Left lung (tissue), 10 donors: Measurements from ENCODE around the gene NTRK2. TPM values are rescaled to one million over a fixed set of nuclear protein-coding genes. Genes with fewer than 3 reads are reported as not detected.
"Not testable (repeated sequence)": the region's sequence is repeated elsewhere in the genome, so short reads cannot be mapped to it uniquely, and the experiment has no call there.

Experiments used
- ATAC-seq: fragments of 200-7000 bp; cut with Tn5 transposase; one replicate; pipeline ENCODE4 v1.9.1; 2020; ENCODE audit warnings: moderate library complexity
- DNase-seq, 4 donors: peaks; one replicate each; pipeline ENCODE4 v3.0.0-alpha.2; 2013 to 2020
- H3K27ac ChIP-seq, 2 donors: fragments of 200-600 bp; sonication (generic) in 1 of 2; one replicate each; pipeline versions ENCODE4 v1.5.0 to v1.8.0; 2020 to 2021
- H3K27me3 ChIP-seq, 2 donors: fragments of 200-600 bp; sonication (generic) in 1 of 2; one replicate each; pipeline versions ENCODE4 v1.5.0 to v1.8.0; 2020 to 2021
- H3K36me3 ChIP-seq, 2 donors: fragments of 200-600 bp; sonication (generic) in 1 of 2; one replicate each; pipeline versions ENCODE4 v1.5.0 to v1.8.0; 2020 to 2021
- H3K4me1 ChIP-seq, 2 donors: fragments of 200-600 bp; one replicate each; pipeline ENCODE4 v1.8.0; 2021
- H3K4me3 ChIP-seq, 2 donors: fragments of 200-600 bp; sonication (generic) in 1 of 2; one replicate each; pipeline versions ENCODE4 v1.5.0 to v1.8.0; 2020 to 2021; ENCODE audit warnings: mild to moderate bottlenecking in 1 of 2
- H3K9me3 ChIP-seq, 2 donors: fragments of 200-600 bp; sonication (generic) in 1 of 2; one replicate each; pipeline versions ENCODE4 v1.5.0 to v1.8.0; 2020 to 2021
- intact Hi-C, 2 donors: fragments of 100-400 bp; cut with DNase I; formaldehyde crosslinking; loops; one replicate each; pipeline versions ENCODE4 v1.11.2 to v1.14.2; 2022
- polyA plus RNA-seq, 6 donors: library from polyadenylated mRNA; unstranded; fragments of 120-200 nt; gene quantifications; one replicate each; pipeline ENCODE4 v1.2.1, GENCODE V29; 2013; ENCODE audit not compliant: insufficient read length in 6 of 6
- total RNA-seq, 2 donors: library from RNA; stranded (reverse); fragmentation: NEBNext Ultra II Directional; extraction: Animal tissue kit (Norgen Biotek cat#: 25700); gene quantifications; one replicate each; pipeline ENCODE4 v1.2.1, GENCODE V29; 2021
- TF ChIP-seq, protein P1 (sequence below), 2 donors: fragments of 200-600 bp; sonication (generic) in 1 of 2; IDR thresholded peaks; one replicate each; pipeline versions ENCODE4 v1.5.0 to v1.8.0; 2021; ENCODE audit warnings: antibody characterized with exemption in 2 of 2
- donor health status: DM: no; HTN: yes; CAD: no.
- donor health status: DM: no; HTN: no; CAD: no.

The NTRK2 gene
- total and polyA plus RNA-seq, 8 donors = 0.29 to 3.8 (median 1.7) TPM

- H3K9me3 ChIP-seq = no peaks in the 10 kb centered on the region
- no peak overlapping the region for H3K27ac ChIP-seq
- H3K27me3 ChIP-seq = no peaks in the 10 kb centered on the region
- no peak for DNase-seq
- TF ChIP-seq, protein P1, sequence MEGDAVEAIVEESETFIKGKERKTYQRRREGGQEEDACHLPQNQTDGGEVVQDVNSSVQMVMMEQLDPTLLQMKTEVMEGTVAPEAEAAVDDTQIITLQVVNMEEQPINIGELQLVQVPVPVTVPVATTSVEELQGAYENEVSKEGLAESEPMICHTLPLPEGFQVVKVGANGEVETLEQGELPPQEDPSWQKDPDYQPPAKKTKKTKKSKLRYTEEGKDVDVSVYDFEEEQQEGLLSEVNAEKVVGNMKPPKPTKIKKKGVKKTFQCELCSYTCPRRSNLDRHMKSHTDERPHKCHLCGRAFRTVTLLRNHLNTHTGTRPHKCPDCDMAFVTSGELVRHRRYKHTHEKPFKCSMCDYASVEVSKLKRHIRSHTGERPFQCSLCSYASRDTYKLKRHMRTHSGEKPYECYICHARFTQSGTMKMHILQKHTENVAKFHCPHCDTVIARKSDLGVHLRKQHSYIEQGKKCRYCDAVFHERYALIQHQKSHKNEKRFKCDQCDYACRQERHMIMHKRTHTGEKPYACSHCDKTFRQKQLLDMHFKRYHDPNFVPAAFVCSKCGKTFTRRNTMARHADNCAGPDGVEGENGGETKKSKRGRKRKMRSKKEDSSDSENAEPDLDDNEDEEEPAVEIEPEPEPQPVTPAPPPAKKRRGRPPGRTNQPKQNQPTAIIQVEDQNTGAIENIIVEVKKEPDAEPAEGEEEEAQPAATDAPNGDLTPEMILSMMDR (IDR thresholded peaks at IDR 0.05) = no peak
- H3K4me1 ChIP-seq = no peaks in the 10 kb centered on the region
- no peak overlapping the region for H3K4me3 ChIP-seq
- ATAC-seq = no peak
- intact Hi-C loops = no loop called here
- no peaks in the 10 kb centered on the region for H3K36me3 ChIP-seq
Measured at GRCh38 chr9:84891924-84892323, 222.4 kb downstream of the NTRK2 start.

- intact Hi-C loops = no loop called here
- TF ChIP-seq, protein P1 (IDR thresholded peaks at IDR 0.05) = no peak
- no peak overlapping the region for H3K27ac ChIP-seq
- ATAC-seq = no peak
- H3K9me3 ChIP-seq = no peaks in the 10 kb centered on the region
- DNase-seq = no peak
- no peak overlapping the region for H3K4me3 ChIP-seq
- H3K36me3 ChIP-seq = no peaks in the 10 kb centered on the region
- H3K4me1 ChIP-seq = no peaks in the 10 kb centered on the region
- no peaks in the 10 kb centered on the region for H3K27me3 ChIP-seq
Measured at GRCh38 chr9:84893419-84894128, 224.0 kb downstream of the NTRK2 start.

- H3K27me3 ChIP-seq = no peaks in the 10 kb centered on the region
- no peaks in the 10 kb centered on the region for H3K36me3 ChIP-seq
- intact Hi-C loops = no loop called here
- no peak for DNase-seq
- no peaks in the 10 kb centered on the region for H3K9me3 ChIP-seq
- TF ChIP-seq, protein P1 (IDR thresholded peaks at IDR 0.05) = no peak
- ATAC-seq = no peak
- H3K27ac ChIP-seq = peak overlapping the region in 1 of 2 donors; percentile 2
- H3K4me1 ChIP-seq = no peaks in the 10 kb centered on the region
- no peak overlapping the region for H3K4me3 ChIP-seq
Measured at GRCh38 chr9:84894859-84895258, 225.3 kb downstream of the NTRK2 start.

GRCh38 chr9:84897362-84898094 is 228.0 kb downstream of the NTRK2 start:
- Histone ChIP-seq H3K36me3 (no peaks in the 10 kb centered on the region), H3K27me3 (no peaks in the 10 kb centered on the region), H3K4me1 (no peaks in the 10 kb centered on the region), H3K4me3 (no peak overlapping the region), H3K9me3 (no peaks in the 10 kb centered on the region), H3K27ac (no peak overlapping the region)
- ATAC-seq = no peak
- intact Hi-C loops = no loop called here
- DNase-seq = no peak
- TF ChIP-seq, protein P1 (IDR thresholded peaks at IDR 0.05) = no peak

DNA sequence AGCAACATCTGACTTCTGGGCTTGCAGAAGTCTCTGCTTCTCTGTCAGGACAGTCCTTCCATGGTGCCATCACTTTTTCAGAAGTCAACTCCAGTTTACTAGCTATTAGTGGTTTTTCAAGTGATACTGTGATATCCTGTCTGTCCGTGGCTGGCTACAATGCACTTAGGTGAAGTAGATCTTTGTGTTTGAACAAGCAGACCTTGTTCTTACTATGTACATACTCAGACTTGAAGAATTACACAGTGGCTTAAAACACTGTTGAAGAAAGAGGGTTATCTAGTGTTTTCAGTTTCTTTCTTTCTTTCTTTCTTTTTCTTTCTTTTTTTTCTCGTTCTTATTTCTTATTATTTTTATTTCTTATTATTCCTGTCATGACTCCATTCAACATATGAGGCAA is 228.7 kb downstream of the NTRK2 start:
- H3K36me3 ChIP-seq = no peaks in the 10 kb centered on the region

GRCh38 chr9:84898618-84899017 is 229.1 kb downstream of the NTRK2 start:
- H3K9me3 ChIP-seq, H3K27me3 ChIP-seq, H3K36me3 ChIP-seq, H3K27ac ChIP-seq, intact Hi-C loops, DNase-seq, H3K4me1 ChIP-seq, H3K4me3 ChIP-seq: not testable (repeated sequence)
- ATAC-seq = peak; percentile 56

More for the DNA sequence above, 228.7 kb downstream of the NTRK2 start:
- no peaks in the 10 kb centered on the region for H3K27me3 ChIP-seq
- intact Hi-C loops = no loop called here
- no peak overlapping the region for H3K27ac ChIP-seq
- H3K4me1 ChIP-seq = no peaks in the 10 kb centered on the region
- H3K4me3 ChIP-seq = no peak overlapping the region
- peak; percentile 97 for ATAC-seq
- no peak for DNase-seq
- no peaks in the 10 kb centered on the region for H3K9me3 ChIP-seq
- TF ChIP-seq, protein P1 (IDR thresholded peaks at IDR 0.05) = no peak
